ENCODE measurements around the gene VSTM2L. TPM values are rescaled to one million over a fixed set of nuclear protein-coding genes. Genes with fewer than 3 reads are reported as not detected.

VSTM2L gene
- total and polyA plus RNA-seq, 2 of the 13 experiments (the other 11 are each of a cell fraction or from before 2014, with no cell fraction given) = not detected

- TF ChIP-seq RERE (CRISPR knock-in tag; IDR thresholded peaks at IDR 0.05; ENCODE audit: low read depth) = no peak
- peak in 1 of 2 experiments; percentile 68; a peak in 2 of 4 replicates for TF ChIP-seq MAFK (conservative IDR thresholded peaks at IDR 0.05 in 1 of 2, IDR thresholded peaks at IDR 0.05 in 1 of 2; ENCODE audit: low read length in 2 of 2)
- TF ChIP-seq HDAC2 (CRISPR knock-in tag; IDR thresholded peaks at IDR 0.05) = no peak
- no peak for TF ChIP-seq ATF7 (IDR thresholded peaks at IDR 0.05)
- TF ChIP-seq ATF7 (CRISPR knock-in tag; IDR thresholded peaks at IDR 0.05) = no peak
- TF ChIP-seq TOPORS (CRISPR knock-in tag; IDR thresholded peaks at IDR 0.05) = no peak
- TF ChIP-seq GABPA (IDR thresholded peaks at IDR 0.05; ENCODE audit: low read depth, low read length) = no peak
- no peak for TF ChIP-seq GABPA (CRISPR knock-in tag; IDR thresholded peaks at IDR 0.05; ENCODE audit: low read depth)
- no peak for TF ChIP-seq SRF (IDR thresholded peaks at IDR 0.05; ENCODE audit: low read depth, low read length)
- no peak for TF ChIP-seq AHR (CRISPR knock-in tag; IDR thresholded peaks at IDR 0.05)
These were observed 43.3 kb upstream of the VSTM2L start (continued) for GRCh38 chr20:37859406-37860171.

All from HepG2 (cell line).